Keratinocyte (primary cell): ENCODE data around the gene KIF21B. TPM values are rescaled to one million over a fixed set of nuclear protein-coding genes. Genes with fewer than 3 reads are reported as not detected.

Source experiments
- DNase-seq: peaks from one replicate; pipeline ENCODE4 v3.0.0-alpha.2; 2011; ENCODE audit warnings: low read depth, missing footprints, low spot score
- FAIRE-seq: peaks from 2 replicates; lab custom pipeline; 2011; peaks lifted over from hg19 to GRCh38; lab: Jason Lieb, UNC
- H2AFZ ChIP-seq: 2 replicates; pipeline ENCODE4 v1.6.0; 2012; ENCODE audit warnings: low read length, control low read depth, inconsistent platforms; ENCODE audit not compliant: control insufficient read depth
- H3K27ac ChIP-seq: 2 replicates; pipeline ENCODE4 v1.5.1; 2011; ENCODE audit warnings: low read length; ENCODE audit not compliant: control insufficient read depth, insufficient read depth
- H3K27me3 ChIP-seq: 3 replicates; pipeline ENCODE4 v1.6.0; 2011; ENCODE audit warnings: low read length; ENCODE audit not compliant: control insufficient read depth, insufficient read depth; ENCODE audit errors: extremely low read depth
- H3K36me3 ChIP-seq, 2 experiments: 2 replicates in 1 of 2; 3 replicates in 1 of 2; pipeline ENCODE4 v1.5.1; 2011; ENCODE audit warnings: low read length in 2 of 2, mild to moderate bottlenecking in 1 of 2; ENCODE audit not compliant: control insufficient read depth in 2 of 2, insufficient read depth in 2 of 2; ENCODE audit errors: extremely low read depth in 1 of 2
- H3K4me1 ChIP-seq: 3 replicates; pipeline ENCODE4 v1.5.1; 2011; ENCODE audit warnings: low read length; ENCODE audit not compliant: control insufficient read depth, insufficient read depth; ENCODE audit errors: extremely low read depth
- H3K4me2 ChIP-seq: 3 replicates; pipeline ENCODE4 v1.6.0; 2011; ENCODE audit warnings: low read depth, low read length; ENCODE audit not compliant: control insufficient read depth, insufficient read depth; ENCODE audit errors: extremely low read depth
- H3K4me3 ChIP-seq, 3 experiments: fragments of 200-600 bp in 1 of 3; sonication (generic) in 1 of 3; 2 replicates in 2 of 3; 3 replicates in 1 of 3; pipeline ENCODE4 v1.5.1; 2011 to 2016; ENCODE audit warnings: low read length in 3 of 3, mild to moderate bottlenecking in 3 of 3, control low read depth in 2 of 3, inconsistent platforms in 1 of 3, low read depth in 1 of 3, mixed read lengths in 1 of 3, mixed run types in 1 of 3, moderate library complexity in 1 of 3; ENCODE audit not compliant: control insufficient read depth in 2 of 3, insufficient read depth in 2 of 3; ENCODE audit errors: extremely low read depth in 1 of 3
- H3K79me2 ChIP-seq: 2 replicates; pipeline ENCODE4 v1.6.0; 2012; ENCODE audit warnings: low read length; ENCODE audit not compliant: control insufficient read depth, insufficient read depth
- H3K9ac ChIP-seq: 3 replicates; pipeline ENCODE4 v1.6.0; 2011; ENCODE audit warnings: low read length; ENCODE audit not compliant: control insufficient read depth, insufficient read depth; ENCODE audit errors: extremely low read depth
- H3K9me1 ChIP-seq: 3 replicates; pipeline ENCODE4 v1.6.0; 2011; ENCODE audit warnings: low read length; ENCODE audit not compliant: control insufficient read depth, insufficient read depth; ENCODE audit errors: extremely low read depth
- H3K9me3 ChIP-seq: 2 replicates; pipeline ENCODE4 v1.5.1; 2012; ENCODE audit warnings: low read depth, low read length; ENCODE audit not compliant: control insufficient read depth
- H4K20me1 ChIP-seq: 3 replicates; pipeline ENCODE4 v1.6.0; 2011; ENCODE audit warnings: low read length; ENCODE audit not compliant: control insufficient read depth, insufficient read depth; ENCODE audit errors: extremely low read depth
- CTCF ChIP-seq, 3 experiments: IDR thresholded peaks in 1 of 3; conservative IDR thresholded peaks in 1 of 3; optimal IDR thresholded peaks in 1 of 3; 2 replicates in 2 of 3; 3 replicates in 1 of 3; pipeline versions ENCODE3 to v1.5.1; 2011; ENCODE audit warnings: low read length in 3 of 3, mild to moderate bottlenecking in 3 of 3, moderate library complexity in 2 of 3, control low read depth in 1 of 3, inconsistent platforms in 1 of 3; ENCODE audit not compliant: insufficient read depth in 2 of 3; ENCODE audit errors: extremely low read depth in 1 of 3
- EZH2 ChIP-seq: IDR thresholded peaks from one replicate; pipeline ENCODE4 v1.6.1; 2012; ENCODE audit warnings: inconsistent platforms, mild to moderate bottlenecking, low read length, moderate library complexity
- dilution Hi-C: fragments of 300-500 bp; cut with MboI; formaldehyde crosslinking; loops from one replicate; pipeline ENCODE4 v1.7.0; 2020; ENCODE audit warnings: low sequenced_read_pairs; ENCODE audit not compliant: extremely low pct_ligation_motif_present
- polyA plus RNA-seq, 5 experiments: library from polyadenylated mRNA; depleted of rRNA in 3 of 5; stranded (reverse) in 3 of 5; stranded (forward) in 1 of 5; unstranded in 1 of 5; fragments of >200 nt; gene quantifications; 1 replicate in 1 of 5; 2 replicates in 3 of 5; 3 replicates in 1 of 5; pipeline versions ENCODE4 v1.2.1 to v1.2.3, GENCODE V29; 2011 to 2012; ENCODE audit warnings: missing spikeins in 2 of 5, low read depth in 1 of 5, low replicate concordance in 1 of 5

KIF21B gene
- polyA plus RNA-seq, 1 donor (not counting 4 experiments of a cell fraction or from before 2014, with no cell fraction given): 0.17 TPM

- no peaks in the 10 kb centered on the region for H4K20me1 ChIP-seq
- H3K4me3 ChIP-seq: no peak overlapping the region
- H3K4me1 ChIP-seq: peaks cover 29% of the 10 kb centered on the region
- H2AFZ ChIP-seq: no peak overlapping the region
- no peaks in the 10 kb centered on the region for H3K9me1 ChIP-seq
- peak overlapping the region; percentile 27 for H3K4me2 ChIP-seq
- DNase-seq (peak; percentile 7), FAIRE-seq (no peak)
- TF ChIP-seq CTCF (optimal IDR thresholded peaks at IDR 0.05 in 1 of 3, IDR thresholded peaks at IDR 0.05 in 1 of 3, conservative IDR thresholded peaks at IDR 0.05 in 1 of 3; ENCODE audit: extremely low read depth in 1 of 3, insufficient read depth in 2 of 3, low read length in 3 of 3) (no peak), EZH2 (no peak)
- no peaks in the 10 kb centered on the region for H3K9me3 ChIP-seq
- H3K79me2 ChIP-seq: no peaks in the 10 kb centered on the region
- H3K9ac ChIP-seq: no peak overlapping the region
- peaks cover 12% of the 10 kb centered on the region for H3K27me3 ChIP-seq
- dilution Hi-C loops: no loop called here
- H3K36me3 ChIP-seq: no peaks in the 10 kb centered on the region
- peak overlapping the region; percentile 36 for H3K27ac ChIP-seq
Observed at GRCh38 chr1:201019321-201019977, 4.1 kb downstream of the KIF21B start.

DNA sequence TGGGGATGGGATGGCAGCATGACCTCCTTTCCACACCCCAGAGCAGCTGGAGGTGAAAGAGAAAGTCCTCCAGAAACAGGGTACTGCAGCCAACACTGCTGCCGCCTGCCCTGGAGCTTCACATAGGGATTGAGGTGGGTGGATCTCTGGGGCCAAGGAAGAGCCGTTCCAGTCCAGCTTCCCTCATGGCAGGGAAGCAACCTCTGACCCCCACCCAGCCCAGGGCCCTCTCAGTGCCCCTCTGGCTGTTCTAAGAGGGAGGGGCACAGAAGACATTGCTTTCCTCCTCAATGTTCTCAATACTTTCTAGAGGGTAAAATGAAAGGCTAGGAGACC, 5.7 kb downstream of the KIF21B start:
- Histone ChIP-seq H2AFZ (no peak overlapping the region), H3K9me3 (no peaks in the 10 kb centered on the region), H3K4me3 (no peak overlapping the region), H3K9ac (no peak overlapping the region), H3K36me3 (no peaks in the 10 kb centered on the region), H4K20me1 (no peaks in the 10 kb centered on the region), H3K27me3 (peaks cover 12% of the 10 kb centered on the region), H3K79me2 (no peaks in the 10 kb centered on the region), H3K4me1 (peaks cover 39% of the 10 kb centered on the region), H3K27ac (no peak overlapping the region), H3K9me1 (no peaks in the 10 kb centered on the region), H3K4me2 (no peak overlapping the region)
- DNase-seq (no peak), FAIRE-seq (no peak)
- TF ChIP-seq EZH2 (no peak), CTCF (optimal IDR thresholded peaks at IDR 0.05 in 1 of 3, IDR thresholded peaks at IDR 0.05 in 1 of 3, conservative IDR thresholded peaks at IDR 0.05 in 1 of 3; ENCODE audit: extremely low read depth in 1 of 3, insufficient read depth in 2 of 3, low read length in 3 of 3) (no peak)
- dilution Hi-C loops: no loop called here
